Stomach smooth muscle (tissue), 2 donors: ENCODE data around the gene UBXN10.
"Not testable (repeated sequence)": the region's sequence is repeated elsewhere in the genome, so short reads cannot be mapped to it uniquely, and the experiment has no call there.

ENCODE experiments used
- H3K27ac ChIP-seq: one replicate; pipeline ENCODE4 v1.7.0; 2013; ENCODE audit warnings: mild to moderate bottlenecking, low read length, inconsistent platforms
- H3K27me3 ChIP-seq, 2 donors: one replicate each; pipeline ENCODE4 v1.7.0; 2013; ENCODE audit warnings: low read length in 2 of 2; ENCODE audit not compliant: insufficient read depth in 2 of 2, control insufficient read depth in 1 of 2
- H3K36me3 ChIP-seq, 2 donors: one replicate each; pipeline ENCODE4 v1.7.0; 2013; ENCODE audit warnings: low read length in 2 of 2; ENCODE audit not compliant: control insufficient read depth in 2 of 2, insufficient read depth in 2 of 2
- H3K4me1 ChIP-seq: one replicate; pipeline ENCODE4 v1.7.0; 2013; ENCODE audit warnings: low read length; ENCODE audit not compliant: control insufficient read depth, insufficient read depth
- H3K4me3 ChIP-seq, 2 donors: one replicate each; pipeline ENCODE4 v1.7.0; 2013; ENCODE audit warnings: low read length in 2 of 2
- H3K9ac ChIP-seq, 2 donors: one replicate each; pipeline ENCODE4 v1.7.0; 2013; ENCODE audit warnings: low read length in 2 of 2, mild to moderate bottlenecking in 1 of 2
- H3K9me3 ChIP-seq, 2 donors: one replicate each; pipeline ENCODE4 v1.7.0; 2013; ENCODE audit warnings: low read length in 2 of 2; ENCODE audit not compliant: control insufficient read depth in 2 of 2
- donor health status: healthy.
- donor health status: Pancreatic carcinoma.

The UBXN10 gene

DNA sequence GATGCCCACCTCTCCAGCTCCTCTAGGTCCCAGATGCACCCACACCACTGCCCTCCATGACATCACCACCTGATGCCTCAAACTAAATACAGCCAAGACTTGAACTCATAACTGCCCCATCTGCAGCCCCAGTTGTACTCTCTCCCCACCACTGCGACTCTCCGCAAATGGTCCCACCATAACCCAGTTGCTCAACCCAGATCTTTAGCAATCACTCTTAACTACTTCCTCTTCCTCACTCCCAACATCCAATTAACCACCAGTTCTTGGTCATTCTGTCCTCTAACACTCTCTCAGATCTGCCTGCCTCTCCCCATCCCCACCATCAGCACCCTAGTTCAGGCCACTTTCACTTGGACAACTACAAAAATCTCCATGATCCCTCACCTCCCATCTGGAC, 37.2 kb downstream of the UBXN10 start:
- no peaks in the 10 kb centered on the region for H3K9me3 ChIP-seq
- H3K4me3 ChIP-seq, result no peak overlapping the region
- no peaks in the 10 kb centered on the region for H3K36me3 ChIP-seq
- no peaks in the 10 kb centered on the region for H3K4me1 ChIP-seq
- peaks cover 18% of the 10 kb centered on the region in 2 donors for H3K27me3 ChIP-seq
- no peak overlapping the region for H3K27ac ChIP-seq
- no peak overlapping the region for H3K9ac ChIP-seq

DNA sequence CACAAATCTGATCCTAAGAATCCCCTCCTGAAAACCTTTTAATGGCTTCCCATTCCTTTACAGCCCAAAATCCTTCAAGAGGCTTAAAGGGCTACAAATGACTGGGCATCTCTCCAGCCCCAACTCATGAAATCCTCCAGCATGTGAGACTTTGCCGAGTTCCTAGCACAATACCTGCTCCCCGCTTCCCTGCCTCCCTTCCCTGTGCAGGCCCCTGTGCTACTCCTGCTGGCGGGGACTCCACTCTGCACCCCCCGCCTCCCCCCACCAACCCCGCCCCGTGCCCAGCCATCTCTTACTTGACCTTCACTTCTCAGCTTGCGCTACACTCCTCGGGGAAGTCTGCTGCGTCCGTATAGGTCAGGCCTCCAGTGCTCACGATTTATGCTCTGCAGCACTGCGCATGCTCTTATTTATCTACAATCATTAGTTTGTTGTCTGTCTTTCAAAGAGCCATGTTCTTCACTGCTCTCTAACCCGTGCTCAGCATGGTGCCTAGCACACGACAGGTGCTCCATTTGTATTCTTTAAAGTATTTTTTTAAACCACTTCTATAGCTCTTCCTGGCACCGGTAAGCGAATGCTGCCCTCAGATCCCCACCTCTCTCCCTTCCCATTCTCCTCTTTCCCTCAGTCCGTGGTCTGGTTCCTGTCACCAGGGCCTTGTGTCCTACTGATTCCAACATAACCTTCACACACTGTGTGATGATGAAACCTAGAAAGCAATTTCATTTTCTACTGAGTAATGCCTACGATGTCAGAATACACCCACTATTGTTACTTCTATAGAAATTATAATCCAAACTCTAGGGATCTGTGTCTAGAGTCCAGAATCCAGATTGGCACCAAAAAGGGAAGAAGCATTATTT, 37.9 kb downstream of the UBXN10 start:
- Histone ChIP-seq H3K27ac (no peak overlapping the region), H3K9ac (no peak overlapping the region), H3K9me3 (no peaks in the 10 kb centered on the region), H3K27me3 (peaks cover 20 to 22% of the 10 kb centered on the region in 2 donors), H3K4me3 (no peak overlapping the region), H3K4me1 (no peaks in the 10 kb centered on the region), H3K36me3 (no peaks in the 10 kb centered on the region)

DNA sequence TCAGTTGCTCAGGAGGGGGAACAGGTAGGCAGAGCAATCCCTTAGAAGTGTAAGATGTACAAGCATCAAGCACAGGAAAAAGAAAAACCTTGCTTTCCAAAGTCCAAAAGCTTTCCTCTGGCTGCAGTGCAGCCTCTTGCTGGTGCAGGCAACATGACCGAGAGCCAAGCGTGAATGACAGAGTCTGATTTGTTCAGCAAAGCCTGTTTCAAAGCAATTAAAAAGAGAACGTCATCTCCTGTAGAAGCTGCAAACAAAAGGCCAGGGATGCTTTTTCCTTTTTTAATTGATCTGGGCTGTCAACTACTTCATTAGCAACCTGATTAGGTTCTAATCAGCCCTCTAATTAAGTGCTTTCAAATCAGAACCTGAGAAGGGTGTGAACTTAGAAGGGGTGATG, 38.6 kb downstream of the UBXN10 start:
- H3K9me3 ChIP-seq, result no peaks in the 10 kb centered on the region
- H3K27ac ChIP-seq, result no peak overlapping the region
- peaks cover 22 to 27% of the 10 kb centered on the region in 2 donors for H3K27me3 ChIP-seq
- no peak overlapping the region for H3K9ac ChIP-seq
- H3K36me3 ChIP-seq, result no peaks in the 10 kb centered on the region
- no peak overlapping the region for H3K4me3 ChIP-seq
- no peaks in the 10 kb centered on the region for H3K4me1 ChIP-seq

DNA sequence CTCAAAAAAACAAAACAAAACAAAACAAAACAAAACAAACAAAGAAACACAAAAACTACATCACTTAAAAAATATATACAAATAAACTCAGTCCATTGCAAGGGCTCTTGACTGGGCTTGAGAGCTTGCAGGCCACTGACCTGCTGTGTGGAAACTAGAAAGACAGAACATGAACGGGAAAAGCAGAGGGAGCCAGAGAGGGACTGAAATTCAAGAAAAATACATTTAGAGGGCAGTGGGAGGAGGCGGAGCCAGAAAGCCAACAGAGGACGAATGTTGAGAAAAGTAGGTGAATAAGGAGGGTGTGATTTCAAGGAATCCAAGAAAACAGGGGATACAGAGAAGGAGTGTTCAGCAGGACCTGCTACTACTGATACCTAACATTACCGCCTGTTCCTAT, 41.8 kb downstream of the UBXN10 start:
- Histone ChIP-seq H3K27me3 (peaks cover 22 to 30% of the 10 kb centered on the region in 2 donors), H3K4me1 (no peaks in the 10 kb centered on the region), H3K4me3 (no peak overlapping the region), H3K27ac (no peak overlapping the region), H3K9ac (no peak overlapping the region), H3K36me3 (no peaks in the 10 kb centered on the region), H3K9me3 (no peaks in the 10 kb centered on the region)

DNA sequence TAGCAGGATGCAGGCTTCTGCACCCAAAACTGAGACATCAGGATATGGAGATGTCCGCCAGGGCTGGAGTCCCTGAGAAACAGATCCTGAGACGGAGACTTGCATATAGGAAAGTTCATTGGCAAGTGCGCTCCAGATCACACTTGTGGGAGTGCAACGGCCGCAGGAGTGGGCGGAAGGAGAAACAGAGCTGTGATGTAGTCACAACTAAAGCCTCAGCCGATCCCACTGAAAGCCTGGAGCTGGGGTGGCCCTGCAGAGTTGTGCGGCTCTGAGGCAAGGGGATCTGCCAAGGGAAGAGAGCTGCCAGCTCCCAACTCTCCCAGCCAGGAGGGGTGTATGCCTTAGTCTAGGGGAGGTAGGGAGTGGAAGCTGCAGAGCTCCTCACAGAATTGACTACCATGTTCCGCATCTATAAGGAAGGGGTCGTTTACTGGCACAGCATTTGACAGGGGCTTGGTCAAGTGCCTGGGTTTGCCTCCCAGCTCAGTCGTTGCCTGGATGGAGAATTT, 42.5 kb downstream of the UBXN10 start:
- no peaks in the 10 kb centered on the region for H3K9me3 ChIP-seq
- H3K27me3 ChIP-seq, result peaks cover 19 to 29% of the 10 kb centered on the region in 2 donors
- H3K27ac ChIP-seq, result no peak overlapping the region
- no peaks in the 10 kb centered on the region for H3K36me3 ChIP-seq
- no peak overlapping the region for H3K9ac ChIP-seq
- no peak overlapping the region for H3K4me3 ChIP-seq
- H3K4me1 ChIP-seq, result no peaks in the 10 kb centered on the region

- Histone ChIP-seq H3K9ac (no peak overlapping the region), H3K9me3 (no peaks in the 10 kb centered on the region), H3K36me3 (no peaks in the 10 kb centered on the region), H3K27me3 (peaks cover 21 to 28% of the 10 kb centered on the region in 2 donors), H3K4me3 (no peak overlapping the region), H3K4me1 (no peaks in the 10 kb centered on the region), H3K27ac (no peak overlapping the region)
Measured at GRCh38 chr1:20229171-20229570, 43.3 kb downstream of the UBXN10 start.

DNA sequence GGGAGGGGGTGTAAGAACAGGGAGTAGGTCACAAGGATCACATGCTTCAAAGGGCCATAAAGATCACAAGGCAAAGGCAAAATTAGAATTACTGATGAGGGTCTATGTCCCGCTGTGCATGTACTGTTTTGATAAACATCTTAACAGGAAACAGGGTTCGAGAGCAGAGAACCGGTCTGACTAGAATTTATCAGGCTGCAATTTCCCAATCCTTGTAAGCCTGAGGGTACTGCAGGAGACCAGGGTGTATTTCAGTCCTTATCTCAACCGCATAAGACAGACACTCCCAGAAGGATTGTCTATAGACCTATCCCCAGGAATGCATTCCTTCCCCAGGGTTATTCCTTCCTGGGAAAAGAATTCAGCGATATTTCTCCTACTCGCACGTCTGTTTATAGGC, 46.7 kb downstream of the UBXN10 start:
- peaks cover 17 to 40% of the 10 kb centered on the region in 2 donors for H3K27me3 ChIP-seq
- not testable (repeated sequence) for H3K9me3 ChIP-seq, H3K36me3 ChIP-seq, H3K4me3 ChIP-seq, H3K4me1 ChIP-seq, H3K9ac ChIP-seq, H3K27ac ChIP-seq

GRCh38 chr1:20233394-20233793, 47.5 kb downstream of the UBXN10 start:
- H3K4me1 ChIP-seq, result no peaks in the 10 kb centered on the region
- H3K9me3 ChIP-seq, result no peaks in the 10 kb centered on the region
- no peak overlapping the region for H3K4me3 ChIP-seq
- no peak overlapping the region for H3K27ac ChIP-seq
- H3K36me3 ChIP-seq, result no peaks in the 10 kb centered on the region
- no peak overlapping the region for H3K9ac ChIP-seq
- H3K27me3 ChIP-seq, result peaks cover 9 to 39% of the 10 kb centered on the region in 2 donors

DNA sequence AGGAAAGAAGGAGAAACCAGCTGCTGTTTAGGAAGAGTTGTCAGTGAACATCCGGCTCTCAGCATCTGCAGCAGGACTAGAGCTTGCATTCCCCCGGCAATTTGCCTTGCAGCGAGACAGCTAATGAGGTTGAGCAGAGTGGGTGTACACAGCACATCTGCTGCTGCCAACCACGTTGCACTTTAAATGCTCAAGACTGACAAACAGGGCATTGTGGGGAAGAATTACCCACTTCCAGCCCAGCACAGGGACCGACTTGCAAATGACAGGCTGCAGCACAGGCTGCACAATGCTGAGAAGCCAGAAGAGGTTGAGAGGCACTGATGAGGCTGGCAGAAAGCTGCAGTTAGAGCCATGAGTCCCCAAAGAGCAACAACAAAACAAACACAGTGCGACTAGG, 48.0 kb downstream of the UBXN10 start:
- Histone ChIP-seq H3K4me1 (no peaks in the 10 kb centered on the region), H3K4me3 (no peak overlapping the region), H3K27me3 (peaks cover 8 to 40% of the 10 kb centered on the region in 2 donors), H3K9ac (no peak overlapping the region), H3K36me3 (no peaks in the 10 kb centered on the region), H3K27ac (no peak overlapping the region), H3K9me3 (no peaks in the 10 kb centered on the region)

GRCh38 chr1:20234788-20235535, 49.1 kb downstream of the UBXN10 start:
- no peak overlapping the region for H3K4me3 ChIP-seq
- no peaks in the 10 kb centered on the region for H3K4me1 ChIP-seq
- no peak overlapping the region for H3K9ac ChIP-seq
- peaks cover 8 to 34% of the 10 kb centered on the region in 2 donors for H3K27me3 ChIP-seq
- H3K9me3 ChIP-seq, result no peaks in the 10 kb centered on the region
- H3K27ac ChIP-seq, result no peak overlapping the region
- H3K36me3 ChIP-seq, result no peaks in the 10 kb centered on the region
